NB4 (cell line): Measurements from ENCODE around the gene TMEM214.
A peak's percentile ranks its signal among the peaks of the same experiment; 100 is the strongest.

Experiments used
- DNase-seq: peaks from one replicate; pipeline ENCODE4 v3.0.0; 2010; ENCODE audit warnings: low read depth
- H3K4me3 ChIP-seq: one replicate; pipeline ENCODE4 v1.5.1; 2011; ENCODE audit warnings: mild to moderate bottlenecking, low read depth, low read length, moderate library complexity
- CTCF ChIP-seq: IDR thresholded peaks from one replicate; pipeline ENCODE4 v1.5.1; 2012; ENCODE audit warnings: low read depth, low read length
- MAX ChIP-seq: IDR thresholded peaks from 2 replicates; pipeline ENCODE4 v1.6.1; 2011; ENCODE audit warnings: low read depth, low read length
- MYC ChIP-seq: IDR thresholded peaks from 2 replicates; pipeline ENCODE4 v1.6.1; 2011; ENCODE audit warnings: low read depth, low read length
- POLR2A ChIP-seq: IDR thresholded peaks from 2 replicates; pipeline ENCODE4 v1.6.1; 2011; ENCODE audit warnings: mild to moderate bottlenecking; ENCODE audit not compliant: insufficient read length; ENCODE audit errors: extremely low read depth

The TMEM214 gene

GRCh38 chr2:27060323-27060722 lies 27.6 kb downstream of the TMEM214 start:
- TF ChIP-seq MYC (no peak), POLR2A (no peak), MAX (no peak), CTCF (no peak)
- no peak overlapping the region for H3K4me3 ChIP-seq
- DNase-seq: no peak

- no peak for DNase-seq
- no peak overlapping the region for H3K4me3 ChIP-seq
- TF ChIP-seq POLR2A: no peak
- no peak for TF ChIP-seq CTCF
- no peak for TF ChIP-seq MAX
- TF ChIP-seq MYC: no peak
These were observed 32.4 kb downstream of the TMEM214 start for GRCh38 chr2:27065128-27065527.

- no peak for DNase-seq
- no peak for TF ChIP-seq CTCF
- TF ChIP-seq MYC: no peak
- no peak for TF ChIP-seq POLR2A
- TF ChIP-seq MAX: no peak
These were observed 34.6 kb downstream of the TMEM214 start for GRCh38 chr2:27067385-27067784.

GRCh38 chr2:27069436-27069835 lies 36.7 kb downstream of the TMEM214 start:
- TF ChIP-seq POLR2A (no peak), MAX (no peak), MYC (no peak), CTCF (no peak)
- DNase-seq: no peak
- H3K4me3 ChIP-seq: peak overlapping the region; percentile 88

More at GRCh38 chr2:27067385-27067784, 34.6 kb downstream of the TMEM214 start:
- H3K4me3 ChIP-seq: no peak overlapping the region

GRCh38 chr2:27069961-27070618 lies 37.3 kb downstream of the TMEM214 start:
- TF ChIP-seq POLR2A: no peak
- TF ChIP-seq CTCF: no peak
- no peak for TF ChIP-seq MAX
- TF ChIP-seq MYC: no peak
- peak overlapping the region; percentile 88 for H3K4me3 ChIP-seq

GRCh38 chr2:27070653-27071276 lies 38.0 kb downstream of the TMEM214 start:
- TF ChIP-seq CTCF (no peak), MAX (no peak), POLR2A (no peak), MYC (no peak)
- no peak for DNase-seq
- peak overlapping the region; percentile 88 for H3K4me3 ChIP-seq

More at GRCh38 chr2:27069961-27070618, 37.3 kb downstream of the TMEM214 start:
- no peak for DNase-seq
